GM18498 (cell line): ENCODE measurements around the gene U2SURP.
"Not testable (repeated sequence)": the region's sequence is repeated elsewhere in the genome, so short reads cannot be mapped to it uniquely, and the experiment has no call there.

Experiments
- ATAC-seq: cut with Tn5 transposase; IDR thresholded peaks from one replicate; pipeline ENCODE4 v1.9.1; 2021; ENCODE audit warnings: mild to moderate bottlenecking, moderate library complexity; ENCODE audit not compliant: unreplicated experiment

Gene U2SURP

GRCh38 chr3:143011705-143012104 is 10.3 kb downstream of the U2SURP start:
- ATAC-seq = no peak

- no peak for ATAC-seq
Measured at GRCh38 chr3:143014921-143015320, 13.6 kb downstream of the U2SURP start.

- no peak for ATAC-seq
Measured at GRCh38 chr3:143016321-143016972, 15.1 kb downstream of the U2SURP start.

- no peak for ATAC-seq
Measured at GRCh38 chr3:143024351-143024960, 23.1 kb downstream of the U2SURP start.

- no peak for ATAC-seq
Measured at GRCh38 chr3:143031327-143031726, 30.0 kb downstream of the U2SURP start.

- not testable (repeated sequence) for ATAC-seq
Measured at GRCh38 chr3:143031796-143032387, 30.5 kb downstream of the U2SURP start.

GRCh38 chr3:143035466-143036211 is 34.3 kb downstream of the U2SURP start:
- no peak for ATAC-seq

GRCh38 chr3:143036557-143036956 is 35.2 kb downstream of the U2SURP start:
- ATAC-seq = no peak

GRCh38 chr3:143037867-143038266 is 36.5 kb downstream of the U2SURP start:
- no peak for ATAC-seq

GRCh38 chr3:143040261-143040879 is 39.0 kb downstream of the U2SURP start:
- ATAC-seq = no peak

GRCh38 chr3:143041903-143042302 is 40.5 kb downstream of the U2SURP start:
- no peak for ATAC-seq

GRCh38 chr3:143045639-143046038 is 44.3 kb downstream of the U2SURP start:
- no peak for ATAC-seq

- ATAC-seq = not testable (repeated sequence)
Measured at GRCh38 chr3:143046075-143046474, 44.7 kb downstream of the U2SURP start.

GRCh38 chr3:143054011-143054410 is 52.6 kb downstream of the U2SURP start:
- ATAC-seq = no peak

GRCh38 chr3:143056372-143056771 is 55.0 kb downstream of the U2SURP start:
- no peak for ATAC-seq

GRCh38 chr3:143060906-143061305 is 59.5 kb downstream of the U2SURP start:
- ATAC-seq = peak; percentile 98

GRCh38 chr3:143063018-143063417 is 61.6 kb downstream of the U2SURP start:
- no peak for ATAC-seq

- no peak for ATAC-seq
Measured at GRCh38 chr3:143064777-143065176, 63.4 kb downstream of the U2SURP start.

- no peak for ATAC-seq
Measured at GRCh38 chr3:143065364-143065763, 64.0 kb downstream of the U2SURP start.

- ATAC-seq = no peak
Measured at GRCh38 chr3:143066033-143066432, 64.7 kb downstream of the U2SURP start.

GRCh38 chr3:143067201-143067600 is 65.8 kb downstream of the U2SURP start:
- ATAC-seq = no peak
